Effector memory CD8-positive, alpha-beta T cell (primary cell): ENCODE results near the gene DENND2A.

ENCODE experiments used
- ATAC-seq: fragments of 150-1000 bp; cut with Tn5 transposase; replicated peaks from 2 replicates; pipeline ENCODE4 v1.10.0; 2021; ENCODE audit warnings: mild to moderate bottlenecking, moderate library complexity
- DNase-seq, 3 experiments: peaks; one replicate each; pipeline ENCODE4 v3.0.0; 2021
- H3K27ac Mint-ChIP-seq, 2 donors: one replicate each; pipeline ENCODE4 v1.8.0; 2022; ENCODE audit warnings: mild to moderate bottlenecking in 2 of 2, mixed read lengths in 2 of 2, moderate library complexity in 2 of 2
- H3K27me3 Mint-ChIP-seq, 2 donors: one replicate each; pipeline ENCODE4 v1.8.0; 2022; ENCODE audit warnings: mixed read lengths in 2 of 2
- H3K36me3 Mint-ChIP-seq: one replicate; pipeline ENCODE4 v1.8.0; 2022; ENCODE audit warnings: mild to moderate bottlenecking, moderate library complexity, mixed read lengths; ENCODE audit not compliant: insufficient read depth
- H3K4me1 Mint-ChIP-seq, 2 donors: one replicate each; pipeline ENCODE4 v1.8.0; 2022; ENCODE audit warnings: low read depth in 2 of 2, mixed read lengths in 2 of 2
- H3K4me3 Mint-ChIP-seq, 2 donors: one replicate each; pipeline ENCODE4 v1.8.0; 2022; ENCODE audit warnings: mild to moderate bottlenecking in 2 of 2, mixed read lengths in 2 of 2, moderate library complexity in 2 of 2
- H3K9me3 Mint-ChIP-seq, 2 donors: one replicate each; pipeline ENCODE4 v1.8.0; 2022; ENCODE audit warnings: mixed read lengths in 2 of 2

The DENND2A gene

GRCh38 chr7:140593672-140593982 is 47.0 kb downstream of the DENND2A start:
- Mint-ChIP-seq H3K9me3 (no peaks in the 10 kb centered on the region), H3K4me1 (peaks cover 4 to 11% of the 10 kb centered on the region in 2 donors), H3K36me3 (no peaks in the 10 kb centered on the region), H3K4me3 (no peak overlapping the region), H3K27me3 (peaks cover 34 to 44% of the 10 kb centered on the region in 2 donors), H3K27ac (no peak overlapping the region)
- ATAC-seq (no peak), DNase-seq (no peak)

GRCh38 chr7:140592964-140593671 is 47.5 kb downstream of the DENND2A start:
- Mint-ChIP-seq H3K36me3 (no peaks in the 10 kb centered on the region), H3K4me1 (peaks cover 4 to 11% of the 10 kb centered on the region in 2 donors), H3K27ac (no peak overlapping the region), H3K9me3 (no peaks in the 10 kb centered on the region), H3K4me3 (no peak overlapping the region), H3K27me3 (peaks cover 34 to 46% of the 10 kb centered on the region in 2 donors)
- no peak for ATAC-seq
- DNase-seq: no peak

GRCh38 chr7:140591180-140591902 is 49.3 kb downstream of the DENND2A start:
- peaks cover 26 to 48% of the 10 kb centered on the region in 2 donors for H3K27me3 Mint-ChIP-seq
- peaks cover 4 to 11% of the 10 kb centered on the region in 2 donors for H3K4me1 Mint-ChIP-seq
- DNase-seq (no peak), ATAC-seq (no peak)
- no peaks in the 10 kb centered on the region for H3K36me3 Mint-ChIP-seq
- H3K27ac Mint-ChIP-seq: no peak overlapping the region
- no peaks in the 10 kb centered on the region for H3K9me3 Mint-ChIP-seq
- no peak overlapping the region for H3K4me3 Mint-ChIP-seq

GRCh38 chr7:140587243-140587642 is 53.4 kb downstream of the DENND2A start:
- H3K9me3 Mint-ChIP-seq: no peaks in the 10 kb centered on the region
- H3K4me3 Mint-ChIP-seq: no peak overlapping the region
- ATAC-seq (no peak), DNase-seq (no peak)
- H3K4me1 Mint-ChIP-seq: no peaks in the 10 kb centered on the region
- peaks cover 4 to 32% of the 10 kb centered on the region in 2 donors for H3K27me3 Mint-ChIP-seq
- no peak overlapping the region for H3K27ac Mint-ChIP-seq
- no peaks in the 10 kb centered on the region for H3K36me3 Mint-ChIP-seq

DNA sequence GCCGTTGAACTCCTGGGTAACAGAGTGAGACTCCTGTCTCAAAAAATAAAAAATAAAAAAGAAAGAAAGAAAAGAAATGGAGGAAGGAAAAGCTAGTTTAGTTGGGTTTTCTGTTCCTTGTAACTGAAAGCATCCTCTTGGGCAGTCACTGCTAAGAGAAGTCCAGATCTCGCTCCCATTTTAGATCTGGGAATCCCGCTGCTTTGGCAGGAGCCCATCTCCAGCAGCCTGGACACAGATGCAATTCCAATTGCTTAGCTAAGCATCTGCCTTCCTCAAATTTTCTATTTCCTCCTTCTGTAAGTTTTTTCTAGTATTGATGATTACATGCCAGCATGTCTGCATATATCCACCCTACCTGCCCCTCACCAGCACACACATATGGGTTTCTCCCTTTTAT is 54.1 kb downstream of the DENND2A start:
- ATAC-seq (no peak), DNase-seq (no peak)
- no peak overlapping the region for H3K27ac Mint-ChIP-seq
- H3K9me3 Mint-ChIP-seq: no peaks in the 10 kb centered on the region
- no peaks in the 10 kb centered on the region for H3K36me3 Mint-ChIP-seq
- H3K4me1 Mint-ChIP-seq: no peaks in the 10 kb centered on the region
- peaks cover 4 to 32% of the 10 kb centered on the region in 2 donors for H3K27me3 Mint-ChIP-seq
- H3K4me3 Mint-ChIP-seq: no peak overlapping the region

DNA sequence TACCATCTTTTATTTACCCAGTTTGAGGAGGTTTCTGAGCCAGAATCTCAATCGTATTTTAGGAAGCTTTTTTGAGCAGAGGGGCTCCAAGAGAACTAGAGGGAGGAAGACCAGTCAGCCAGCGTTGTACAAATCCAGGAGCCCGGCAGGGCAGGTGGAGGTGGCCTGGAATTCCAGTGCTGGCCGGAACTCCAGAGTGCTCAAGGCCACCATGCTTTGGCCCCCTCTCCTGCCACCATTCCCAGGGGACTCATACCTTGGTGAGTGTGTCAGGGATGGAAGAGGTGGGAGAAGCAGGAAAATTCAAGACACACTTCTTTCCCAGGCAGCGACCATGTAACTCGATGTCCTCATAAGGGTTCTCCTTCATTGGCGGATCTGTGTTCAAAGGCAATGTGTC is 55.3 kb downstream of the DENND2A start:
- H3K4me3 Mint-ChIP-seq: no peak overlapping the region

GRCh38 chr7:140584195-140584851 is 56.3 kb downstream of the DENND2A start:
- H3K36me3 Mint-ChIP-seq: no peaks in the 10 kb centered on the region
- no peaks in the 10 kb centered on the region for H3K4me1 Mint-ChIP-seq
- ATAC-seq (no peak), DNase-seq (no peak)
- H3K27me3 Mint-ChIP-seq: peaks cover 4 to 32% of the 10 kb centered on the region in 2 donors
- H3K9me3 Mint-ChIP-seq: no peaks in the 10 kb centered on the region
- no peak overlapping the region for H3K4me3 Mint-ChIP-seq
- H3K27ac Mint-ChIP-seq: no peak overlapping the region

More for the DNA sequence above, 55.3 kb downstream of the DENND2A start:
- Mint-ChIP-seq H3K36me3 (no peaks in the 10 kb centered on the region), H3K9me3 (no peaks in the 10 kb centered on the region), H3K27ac (no peak overlapping the region), H3K27me3 (peaks cover 4 to 32% of the 10 kb centered on the region in 2 donors), H3K4me1 (no peaks in the 10 kb centered on the region)
- ATAC-seq (no peak), DNase-seq (no peak)

- no peak for DNase-seq
- no peak overlapping the region for H3K27ac Mint-ChIP-seq
- no peak for ATAC-seq
- peaks cover 7 to 18% of the 10 kb centered on the region in 2 donors for H3K27me3 Mint-ChIP-seq
- no peaks in the 10 kb centered on the region for H3K4me1 Mint-ChIP-seq
- no peaks in the 10 kb centered on the region for H3K9me3 Mint-ChIP-seq
- H3K36me3 Mint-ChIP-seq: no peaks in the 10 kb centered on the region
- H3K4me3 Mint-ChIP-seq: no peak overlapping the region
Observed at GRCh38 chr7:140581411-140581810, 59.2 kb downstream of the DENND2A start.

DNA sequence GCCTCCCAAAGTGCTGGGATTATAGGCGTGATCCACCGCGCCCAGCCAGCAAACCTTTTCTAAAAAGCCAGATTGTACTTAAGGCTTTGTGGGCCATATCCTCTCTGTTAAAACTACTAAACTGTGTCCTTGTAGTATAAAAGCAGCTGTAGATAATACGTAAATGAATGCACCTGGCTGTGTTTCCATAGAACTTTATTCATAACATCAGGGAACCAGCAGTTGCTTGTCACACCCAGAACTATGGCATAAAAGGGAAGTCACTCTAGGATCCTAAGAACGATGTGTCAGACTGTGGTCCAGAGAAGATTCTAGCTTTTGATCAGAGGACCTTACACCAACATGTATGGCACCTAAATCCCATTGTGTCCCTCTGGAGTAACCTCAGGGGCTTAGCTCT is 63.0 kb downstream of the DENND2A start:
- DNase-seq (no peak), ATAC-seq (no peak)
- Mint-ChIP-seq H3K4me1 (no peaks in the 10 kb centered on the region), H3K27ac (no peak overlapping the region), H3K9me3 (no peaks in the 10 kb centered on the region), H3K4me3 (no peak overlapping the region), H3K36me3 (no peaks in the 10 kb centered on the region), H3K27me3 (peaks cover 24 to 27% of the 10 kb centered on the region in 2 donors)

- ATAC-seq (no peak), DNase-seq (no peak)
- Mint-ChIP-seq H3K36me3 (no peaks in the 10 kb centered on the region), H3K4me1 (no peaks in the 10 kb centered on the region), H3K4me3 (no peak overlapping the region), H3K27ac (no peak overlapping the region), H3K9me3 (no peaks in the 10 kb centered on the region), H3K27me3 (peaks cover 24 to 27% of the 10 kb centered on the region in 2 donors)
Observed at GRCh38 chr7:140576589-140576988, 64.0 kb downstream of the DENND2A start.

- H3K4me1 Mint-ChIP-seq: no peaks in the 10 kb centered on the region
- H3K27me3 Mint-ChIP-seq: peaks cover 22 to 30% of the 10 kb centered on the region in 2 donors
- H3K36me3 Mint-ChIP-seq: no peaks in the 10 kb centered on the region
- ATAC-seq (no peak), DNase-seq (no peak)
- no peak overlapping the region for H3K4me3 Mint-ChIP-seq
- no peaks in the 10 kb centered on the region for H3K9me3 Mint-ChIP-seq
- H3K27ac Mint-ChIP-seq: no peak overlapping the region
Observed at GRCh38 chr7:140571538-140572122, 69.0 kb downstream of the DENND2A start.

DNA sequence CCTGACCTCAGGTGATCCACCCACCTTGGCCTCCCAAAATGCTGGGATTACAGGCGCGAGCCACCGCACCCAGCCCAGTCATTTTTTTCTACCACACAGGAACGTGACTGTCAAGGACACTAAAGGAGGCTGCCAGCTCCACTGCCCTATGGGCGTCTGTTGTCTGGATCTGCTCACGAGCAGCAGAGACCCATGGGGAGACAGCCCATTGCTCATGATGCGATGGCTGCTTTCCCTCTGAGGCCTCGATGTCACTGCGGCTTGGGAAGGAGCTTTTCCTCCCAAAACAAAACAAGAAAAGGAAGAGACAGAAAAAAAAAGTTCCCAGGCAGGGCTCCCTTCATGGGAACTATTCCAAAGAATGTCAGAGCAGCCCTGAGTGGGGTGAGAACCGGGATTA is 70.5 kb downstream of the DENND2A start:
- no peak for DNase-seq
- Mint-ChIP-seq H3K27me3 (peaks cover 28 to 30% of the 10 kb centered on the region in 2 donors), H3K36me3 (no peaks in the 10 kb centered on the region), H3K27ac (no peak overlapping the region), H3K4me3 (no peak overlapping the region), H3K9me3 (no peaks in the 10 kb centered on the region), H3K4me1 (no peaks in the 10 kb centered on the region)
- ATAC-seq: no peak

DNA sequence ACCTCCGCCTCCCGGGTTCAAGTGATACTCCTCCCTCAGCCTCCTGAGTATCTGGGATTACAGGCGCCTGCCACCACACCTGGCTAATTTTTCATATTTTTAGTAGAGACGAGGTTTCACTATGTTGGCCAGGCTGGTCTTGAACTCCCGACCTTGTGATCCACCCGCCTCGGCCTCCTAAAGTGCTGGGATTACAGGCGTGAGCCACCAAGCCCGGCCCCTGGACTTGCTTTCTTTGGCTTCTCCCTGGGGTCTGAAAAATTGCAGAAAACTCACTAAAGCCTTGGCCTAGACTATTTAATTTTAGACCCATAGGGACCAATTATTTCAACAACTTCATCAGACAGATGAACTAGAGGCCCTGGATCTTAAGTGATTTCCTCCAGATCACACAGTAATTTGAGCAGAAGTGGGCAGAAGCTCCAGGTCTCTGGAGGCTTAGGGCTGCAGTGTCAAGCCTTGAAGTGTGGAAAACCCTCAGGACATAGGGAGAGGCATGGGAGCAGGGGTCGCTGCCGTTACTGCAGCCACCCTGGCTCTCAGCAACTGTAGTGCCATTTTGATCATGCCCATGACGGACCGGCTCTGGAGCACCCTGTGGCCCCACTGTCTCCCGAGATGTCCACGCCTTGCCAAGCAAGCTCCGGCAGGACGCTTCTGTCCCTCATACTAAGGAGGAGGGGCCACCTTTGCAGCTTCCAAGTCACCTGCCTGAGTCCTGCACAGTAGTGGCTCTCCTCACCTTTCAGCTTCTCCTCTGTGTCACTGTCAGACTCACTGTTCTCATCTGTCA is 72.4 kb downstream of the DENND2A start:
- Mint-ChIP-seq H3K4me3 (no peak overlapping the region), H3K27me3 (peaks cover 16 to 20% of the 10 kb centered on the region in 2 donors), H3K27ac (no peak overlapping the region), H3K36me3 (no peaks in the 10 kb centered on the region), H3K4me1 (no peaks in the 10 kb centered on the region), H3K9me3 (no peaks in the 10 kb centered on the region)
- DNase-seq (no peak), ATAC-seq (no peak)
